ENCODE measurements around the gene PALLD.

Gene PALLD

GRCh38 chr4:168871632-168872031 lies 374.8 kb downstream of the PALLD start:
- WGBS: 95% methylated on average over 4 of the region's 4 CpGs
- Histone ChIP-seq H3K9ac (ENCODE audit: low read depth, low read length) (no peak overlapping the region), H3K27ac (ENCODE audit: low read depth, low read length) (no peak overlapping the region), H3K9me3 (ENCODE audit: insufficient read depth, low read depth, low read length) (no peaks in the 10 kb centered on the region), H3K4me1 (ENCODE audit: insufficient read depth, low read length) (peaks cover 5% of the 10 kb centered on the region; the same call in 1 of the 2 replicates), H3K36me3 (ENCODE audit: insufficient read depth, low read length) (peaks cover 20% of the 10 kb centered on the region; the same call in 1 of the 2 replicates), H3K4me3 (ENCODE audit: low read length) (no peak overlapping the region), H3K27me3 (ENCODE audit: insufficient read depth, low read length) (no peaks in the 10 kb centered on the region)

GRCh38 chr4:168874083-168874482 lies 377.2 kb downstream of the PALLD start:
- H3K4me1 ChIP-seq (ENCODE audit: insufficient read depth, low read length): no peaks in the 10 kb centered on the region
- H3K4me3 ChIP-seq (ENCODE audit: low read length): no peak overlapping the region
- H3K36me3 ChIP-seq (ENCODE audit: insufficient read depth, low read length): peaks cover 20% of the 10 kb centered on the region; the same call in 1 of the 2 replicates
- H3K9ac ChIP-seq (ENCODE audit: low read depth, low read length): no peak overlapping the region
- no peaks in the 10 kb centered on the region for H3K9me3 ChIP-seq (ENCODE audit: insufficient read depth, low read depth, low read length)
- 92% methylated on average over 2 of the region's 2 CpGs for whole genome bisulfite sequencing
- peaks cover 14% of the 10 kb centered on the region; the same call in 1 of the 2 replicates for H3K27me3 ChIP-seq (ENCODE audit: insufficient read depth, low read length)
- H3K27ac ChIP-seq (ENCODE audit: low read depth, low read length): no peak overlapping the region

- no peaks in the 10 kb centered on the region for H3K4me1 ChIP-seq (ENCODE audit: insufficient read depth, low read length)
- H3K9ac ChIP-seq (ENCODE audit: low read depth, low read length): no peak overlapping the region
- H3K4me3 ChIP-seq (ENCODE audit: low read length): no peak overlapping the region
- no peak overlapping the region for H3K27ac ChIP-seq (ENCODE audit: low read depth, low read length)
- H3K9me3 ChIP-seq (ENCODE audit: insufficient read depth, low read depth, low read length): no peaks in the 10 kb centered on the region
- H3K27me3 ChIP-seq (ENCODE audit: insufficient read depth, low read length): peaks cover 14% of the 10 kb centered on the region; the same call in 1 of the 2 replicates
- peaks cover 32% of the 10 kb centered on the region; the same call in 1 of the 2 replicates for H3K36me3 ChIP-seq (ENCODE audit: insufficient read depth, low read length)
- WGBS: 91% methylated on average over 1 of the region's 1 CpG
Observed at GRCh38 chr4:168876106-168876505, 379.3 kb downstream of the PALLD start.

DNA sequence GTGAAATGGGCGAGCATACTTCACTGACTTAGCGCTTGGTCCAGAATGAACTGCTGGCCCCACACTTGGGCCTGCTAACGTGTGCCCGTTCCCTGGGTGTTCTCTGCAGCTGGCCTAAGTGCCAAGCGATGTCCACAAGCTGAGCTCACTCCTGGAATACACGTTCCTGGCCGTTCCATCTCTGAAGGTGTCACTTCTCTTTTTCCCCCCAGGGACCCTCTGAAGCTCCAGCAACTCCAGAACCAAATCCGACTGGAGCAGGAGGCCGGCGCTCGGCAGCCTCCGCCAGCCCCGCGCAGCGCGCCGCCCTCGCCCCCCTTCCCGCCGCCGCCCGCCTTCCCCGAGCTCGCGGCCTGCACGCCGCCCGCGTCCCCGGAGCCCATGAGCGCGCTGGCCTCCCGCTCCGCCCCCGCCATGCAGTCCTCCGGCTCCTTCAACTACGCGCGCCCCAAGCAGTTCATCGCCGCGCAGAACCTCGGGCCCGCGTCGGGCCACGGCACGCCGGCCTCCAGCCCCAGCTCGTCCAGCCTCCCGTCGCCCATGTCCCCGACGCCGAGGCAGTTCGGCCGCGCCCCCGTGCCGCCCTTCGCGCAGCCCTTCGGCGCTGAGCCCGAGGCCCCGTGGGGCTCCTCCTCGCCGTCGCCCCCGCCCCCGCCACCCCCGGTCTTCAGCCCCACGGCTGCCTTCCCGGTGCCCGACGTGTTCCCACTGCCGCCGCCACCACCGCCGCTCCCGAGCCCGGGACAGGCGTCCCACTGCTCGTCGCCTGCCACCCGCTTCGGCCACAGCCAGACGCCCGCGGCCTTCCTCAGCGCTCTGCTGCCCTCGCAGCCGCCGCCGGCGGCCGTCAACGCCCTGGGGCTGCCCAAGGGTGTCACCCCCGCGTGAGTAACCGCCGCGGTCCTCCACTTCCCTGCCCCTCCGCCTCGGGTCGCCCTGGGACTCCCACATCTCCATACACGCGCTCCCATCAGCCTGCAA lies 380.9 kb downstream of the PALLD start:
- no peaks in the 10 kb centered on the region for H3K4me1 ChIP-seq (ENCODE audit: insufficient read depth, low read length)
- no peaks in the 10 kb centered on the region for H3K9me3 ChIP-seq (ENCODE audit: insufficient read depth, low read depth, low read length)
- H3K9ac ChIP-seq (ENCODE audit: low read depth, low read length): no peak overlapping the region; the same call in 1 of the 2 replicates
- peaks cover 14% of the 10 kb centered on the region; the same call in 1 of the 2 replicates for H3K27me3 ChIP-seq (ENCODE audit: insufficient read depth, low read length)
- H3K36me3 ChIP-seq (ENCODE audit: insufficient read depth, low read length): peaks cover 37% of the 10 kb centered on the region; the same call in 1 of the 2 replicates
- H3K4me3 ChIP-seq (ENCODE audit: low read length): peak overlapping the region; percentile 41
- WGBS: 96% methylated on average over 108 of the region's 108 CpGs
- H3K27ac ChIP-seq (ENCODE audit: low read depth, low read length): no peak overlapping the region

GRCh38 chr4:168878623-168879022 lies 381.8 kb downstream of the PALLD start:
- no CpG with 5 or more reads among the region's 2 CpGs for WGBS
- no peak overlapping the region for H3K9ac ChIP-seq (ENCODE audit: low read depth, low read length)
- peaks cover 14% of the 10 kb centered on the region; the same call in 1 of the 2 replicates for H3K27me3 ChIP-seq (ENCODE audit: insufficient read depth, low read length)
- H3K36me3 ChIP-seq (ENCODE audit: insufficient read depth, low read length): peaks cover 35% of the 10 kb centered on the region; the same call in 1 of the 2 replicates
- no peak overlapping the region for H3K27ac ChIP-seq (ENCODE audit: low read depth, low read length)
- peak overlapping the region; percentile 41; the same call in 1 of the 2 replicates for H3K4me3 ChIP-seq (ENCODE audit: low read length)
- H3K9me3 ChIP-seq (ENCODE audit: insufficient read depth, low read depth, low read length): no peaks in the 10 kb centered on the region
- H3K4me1 ChIP-seq (ENCODE audit: insufficient read depth, low read length): no peaks in the 10 kb centered on the region

DNA sequence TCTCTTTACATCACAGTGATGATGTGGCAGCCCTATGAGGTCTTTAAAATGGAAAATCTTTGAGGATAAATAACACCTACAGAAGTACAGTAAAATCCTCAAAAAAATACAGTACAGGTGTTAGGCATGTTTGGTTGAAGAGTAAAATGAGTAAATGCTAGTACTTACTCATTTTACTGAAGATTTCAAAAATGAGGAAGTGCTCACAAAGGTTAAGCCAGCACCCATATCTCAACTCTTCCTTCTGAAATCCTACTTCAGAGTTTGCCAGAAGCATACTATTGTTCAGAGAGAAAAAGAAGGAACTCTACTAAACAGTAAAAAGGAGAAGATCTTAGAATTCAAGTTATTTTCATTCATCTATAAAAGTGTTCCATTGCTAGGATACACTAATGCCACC lies 382.3 kb downstream of the PALLD start:
- Histone ChIP-seq H3K27ac (ENCODE audit: low read depth, low read length) (no peak overlapping the region), H3K4me1 (ENCODE audit: insufficient read depth, low read length) (no peaks in the 10 kb centered on the region), H3K4me3 (ENCODE audit: low read length) (no peak overlapping the region)

DNA sequence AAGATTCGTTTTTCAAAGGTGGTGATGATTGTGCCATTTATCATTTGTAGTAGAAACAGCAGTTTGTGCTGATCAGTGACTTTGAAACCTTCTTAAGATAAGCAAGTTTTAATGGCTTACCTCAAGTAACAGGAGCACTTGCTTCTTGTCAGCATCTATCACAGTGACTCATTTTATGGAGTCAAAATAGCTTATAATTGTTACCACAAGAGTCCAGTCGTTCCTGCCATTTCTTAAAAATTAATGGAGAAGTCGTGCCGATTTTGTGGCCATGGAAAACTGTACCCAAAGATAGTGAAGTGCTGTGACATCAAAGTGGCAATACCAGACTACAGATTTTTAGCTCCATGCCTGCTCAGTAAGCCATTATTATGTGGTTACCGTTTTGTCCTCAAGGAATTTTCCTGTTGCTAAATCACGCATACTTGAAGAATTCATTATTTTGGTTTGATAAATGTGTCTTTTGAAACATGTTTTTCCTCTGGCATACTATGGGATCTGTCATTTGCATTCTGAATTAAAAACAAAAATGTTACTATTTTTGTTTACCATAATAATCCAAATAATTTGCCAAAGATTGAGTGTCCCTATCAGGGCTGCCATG lies 383.3 kb downstream of the PALLD start:
- H3K27me3 ChIP-seq (ENCODE audit: insufficient read depth, low read length): peaks cover 14% of the 10 kb centered on the region; the same call in 1 of the 2 replicates
- H3K9ac ChIP-seq (ENCODE audit: low read depth, low read length): no peak overlapping the region
- no peak overlapping the region for H3K27ac ChIP-seq (ENCODE audit: low read depth, low read length)
- no peaks in the 10 kb centered on the region for H3K4me1 ChIP-seq (ENCODE audit: insufficient read depth, low read length)
- 90% methylated on average over 6 of the region's 6 CpGs for WGBS
- no peak overlapping the region for H3K4me3 ChIP-seq (ENCODE audit: low read length)
- no peaks in the 10 kb centered on the region for H3K9me3 ChIP-seq (ENCODE audit: insufficient read depth, low read depth, low read length)
- peaks cover 42% of the 10 kb centered on the region; the same call in 1 of the 2 replicates for H3K36me3 ChIP-seq (ENCODE audit: insufficient read depth, low read length)

More for the DNA sequence above, 382.3 kb downstream of the PALLD start:
- peaks cover 14% of the 10 kb centered on the region; the same call in 1 of the 2 replicates for H3K27me3 ChIP-seq (ENCODE audit: insufficient read depth, low read length)
- H3K9ac ChIP-seq (ENCODE audit: low read depth, low read length): no peak overlapping the region
- no peaks in the 10 kb centered on the region for H3K9me3 ChIP-seq (ENCODE audit: insufficient read depth, low read depth, low read length)
- H3K36me3 ChIP-seq (ENCODE audit: insufficient read depth, low read length): peaks cover 39% of the 10 kb centered on the region; the same call in 1 of the 2 replicates

DNA sequence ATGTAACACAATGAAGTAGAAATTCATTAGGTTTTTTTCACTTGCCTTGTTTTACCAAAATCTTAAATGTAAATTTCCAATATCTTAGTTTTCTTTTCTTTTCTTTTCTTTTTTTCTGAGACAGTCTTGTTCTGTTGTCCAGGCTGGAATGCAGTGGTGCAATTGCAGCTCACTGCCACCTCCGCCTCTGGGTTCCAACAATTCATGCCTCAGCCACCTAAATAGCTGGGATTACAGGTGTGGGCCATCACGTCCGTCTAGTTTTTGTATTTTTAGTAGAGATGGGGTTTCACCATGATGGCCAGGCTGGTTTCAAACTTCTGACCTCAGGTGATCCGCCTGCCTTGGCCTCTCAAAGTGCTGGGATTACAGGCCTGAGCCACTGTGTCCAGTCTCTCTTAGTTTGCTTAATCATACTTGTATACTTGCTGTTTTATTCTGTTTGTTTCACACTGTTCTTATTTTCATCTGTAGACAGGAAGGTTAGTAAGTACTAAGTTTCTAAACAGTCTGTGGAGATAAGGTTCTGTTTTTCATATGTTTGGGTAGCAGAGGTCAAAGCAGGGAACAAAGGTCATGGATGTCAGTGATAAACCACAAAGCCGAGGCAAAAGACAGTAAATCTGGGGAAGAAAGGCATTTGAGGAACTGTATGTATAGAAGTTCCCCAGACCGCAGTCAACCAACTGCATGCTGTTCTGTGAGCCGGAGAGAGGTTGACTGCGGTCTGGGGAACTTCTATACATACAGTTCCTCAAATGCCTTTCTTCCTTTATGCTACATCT lies 384.2 kb downstream of the PALLD start:
- Histone ChIP-seq H3K27ac (ENCODE audit: low read depth, low read length) (no peak overlapping the region), H3K9me3 (ENCODE audit: insufficient read depth, low read depth, low read length) (no peaks in the 10 kb centered on the region), H3K27me3 (ENCODE audit: insufficient read depth, low read length) (peaks cover 14% of the 10 kb centered on the region; the same call in 1 of the 2 replicates), H3K4me3 (ENCODE audit: low read length) (no peak overlapping the region), H3K4me1 (ENCODE audit: insufficient read depth, low read length) (no peaks in the 10 kb centered on the region), H3K9ac (ENCODE audit: low read depth, low read length) (no peak overlapping the region), H3K36me3 (ENCODE audit: insufficient read depth, low read length) (peaks cover 42% of the 10 kb centered on the region; the same call in 1 of the 2 replicates)
- 93% methylated on average over 8 of the region's 8 CpGs for WGBS

- H3K4me3 ChIP-seq (ENCODE audit: low read length): no peak overlapping the region
- no peaks in the 10 kb centered on the region for H3K4me1 ChIP-seq (ENCODE audit: insufficient read depth, low read length)
- peaks cover 14% of the 10 kb centered on the region; the same call in 1 of the 2 replicates for H3K27me3 ChIP-seq (ENCODE audit: insufficient read depth, low read length)
- H3K36me3 ChIP-seq (ENCODE audit: insufficient read depth, low read length): peaks cover 42% of the 10 kb centered on the region; the same call in 1 of the 2 replicates
- H3K27ac ChIP-seq (ENCODE audit: low read depth, low read length): no peak overlapping the region
- no peaks in the 10 kb centered on the region for H3K9me3 ChIP-seq (ENCODE audit: insufficient read depth, low read depth, low read length)
- WGBS: 97% methylated on average over 7 of the region's 7 CpGs
- H3K9ac ChIP-seq (ENCODE audit: low read depth, low read length): no peak overlapping the region
Observed at GRCh38 chr4:168881781-168882420, 385.0 kb downstream of the PALLD start.

- no peak overlapping the region for H3K27ac ChIP-seq (ENCODE audit: low read depth, low read length)
Observed at GRCh38 chr4:168882650-168883233, 385.9 kb downstream of the PALLD start.

More at GRCh38 chr4:168882650-168883233, 385.9 kb downstream of the PALLD start:
- Histone ChIP-seq H3K27me3 (ENCODE audit: insufficient read depth, low read length) (peaks cover 7% of the 10 kb centered on the region; the same call in 1 of the 2 replicates), H3K36me3 (ENCODE audit: insufficient read depth, low read length) (peaks cover 42% of the 10 kb centered on the region; the same call in 1 of the 2 replicates), H3K4me1 (ENCODE audit: insufficient read depth, low read length) (no peaks in the 10 kb centered on the region), H3K4me3 (ENCODE audit: low read length) (no peak overlapping the region), H3K9ac (ENCODE audit: low read depth, low read length) (no peak overlapping the region), H3K9me3 (ENCODE audit: insufficient read depth, low read depth, low read length) (no peaks in the 10 kb centered on the region)
- WGBS: 96% methylated on average over 8 of the region's 9 CpGs
